Midbrain (tissue), 1 donor: ENCODE results near the gene GOLGA8B.
"Not testable (repeated sequence)": the region's sequence is repeated elsewhere in the genome, so short reads cannot be mapped to it uniquely, and the experiment has no call there.

Experiments
- DNase-seq: peaks from one replicate; lab custom pipeline; 2025; lab: John Stamatoyannopoulos, UW

Gene GOLGA8B

GRCh38 chr15:34583399-34584329 is at the start of gene GOLGA8B:
Gene GOLGA8B, minus strand, starts transcription at chr15:34583651. Its CDS starts 47,739 bp downstream, at chr15:34535912.
- peak; percentile 45 for DNase-seq

- not testable (repeated sequence) for DNase-seq
Observed at GRCh38 chr15:34633165-34633564, 49.7 kb upstream of the GOLGA8B start.

- DNase-seq, result no peak
Observed at GRCh38 chr15:34628577-34629152, 45.2 kb upstream of the GOLGA8B start.

- no peak for DNase-seq
Observed at GRCh38 chr15:34625007-34625406, 41.6 kb upstream of the GOLGA8B start.

GRCh38 chr15:34621675-34622074 is 38.2 kb upstream of the GOLGA8B start:
- DNase-seq, result peak; percentile 44

GRCh38 chr15:34620814-34621213 is 37.4 kb upstream of the GOLGA8B start:
- no peak for DNase-seq

GRCh38 chr15:34620142-34620541 is 36.7 kb upstream of the GOLGA8B start:
- no peak for DNase-seq

- DNase-seq, result no peak
Observed at GRCh38 chr15:34619151-34619550, 35.7 kb upstream of the GOLGA8B start.

GRCh38 chr15:34618073-34618472 is 34.6 kb upstream of the GOLGA8B start:
- DNase-seq, result no peak

GRCh38 chr15:34616613-34617012 is 33.2 kb upstream of the GOLGA8B start:
- peak; percentile 1 for DNase-seq

- DNase-seq, result no peak
Observed at GRCh38 chr15:34613997-34614396, 30.5 kb upstream of the GOLGA8B start.

- DNase-seq, result no peak
Observed at GRCh38 chr15:34613301-34613700, 29.9 kb upstream of the GOLGA8B start.

GRCh38 chr15:34610354-34610753 is 26.9 kb upstream of the GOLGA8B start:
- no peak for DNase-seq

- DNase-seq, result no peak
Observed at GRCh38 chr15:34609102-34610057, 25.9 kb upstream of the GOLGA8B start.

GRCh38 chr15:34608517-34608916 is 25.1 kb upstream of the GOLGA8B start:
- no peak for DNase-seq

GRCh38 chr15:34607832-34608231 is 24.4 kb upstream of the GOLGA8B start:
- no peak for DNase-seq

- no peak for DNase-seq
Observed at GRCh38 chr15:34606545-34606944, 23.1 kb upstream of the GOLGA8B start.

GRCh38 chr15:34606131-34606530 is 22.7 kb upstream of the GOLGA8B start:
- DNase-seq, result no peak

GRCh38 chr15:34603095-34603494 is 19.6 kb upstream of the GOLGA8B start:
- no peak for DNase-seq

- no peak for DNase-seq
Observed at GRCh38 chr15:34600923-34601322, 17.5 kb upstream of the GOLGA8B start.

- no peak for DNase-seq
Observed at GRCh38 chr15:34598799-34599585, 15.5 kb upstream of the GOLGA8B start.
